Gastrocnemius medialis (tissue), 4 donors: ENCODE results near the gene ILDR1. TPM values are rescaled to one million over a fixed set of nuclear protein-coding genes. Genes with fewer than 3 reads are reported as not detected.

Source experiments
- ATAC-seq, 2 donors: fragments of 150-250 bp; one replicate each; pipeline ENCODE4 v1.9.1; 2016
- DNase-seq, 2 donors: peaks; one replicate each; pipeline ENCODE4 v3.0.0-alpha.2; 2019
- H3K27ac ChIP-seq, 4 donors: fragments of 200-600 bp; sonication (generic); 1 replicate in 1 of 4; 2 replicates in 3 of 4; pipeline ENCODE4 v1.5.1; 2016 to 2018; ENCODE audit warnings: mild to moderate bottlenecking in 2 of 4, moderate library complexity in 1 of 4
- H3K27me3 ChIP-seq, 3 donors: fragments of 200-600 bp; sonication (generic) in 2 of 3; 1 replicate in 1 of 3; 2 replicates in 2 of 3; pipeline versions ENCODE4 v1.5.1 to v1.6.0; 2016 to 2019; ENCODE audit warnings: mild to moderate bottlenecking in 1 of 3, moderate library complexity in 1 of 3
- H3K36me3 ChIP-seq, 2 donors: fragments of 200-600 bp; sonication (generic) in 1 of 2; one replicate each; pipeline ENCODE4 v1.5.1; 2017 to 2018
- H3K4me1 ChIP-seq, 2 donors: fragments of 200-600 bp; sonication (generic) in 1 of 2; one replicate each; pipeline ENCODE4 v1.5.1; 2016 to 2017; ENCODE audit warnings: mild to moderate bottlenecking in 2 of 2
- H3K4me3 ChIP-seq, 4 donors: fragments of 200-600 bp; sonication (generic) in 3 of 4; 1 replicate in 1 of 4; 2 replicates in 3 of 4; pipeline ENCODE4 v1.5.1; 2016 to 2019; ENCODE audit warnings: mild to moderate bottlenecking in 2 of 4
- H3K9me3 ChIP-seq, 3 donors: fragments of 200-600 bp; sonication (generic) in 2 of 3; 1 replicate in 1 of 3; 2 replicates in 2 of 3; pipeline ENCODE4 v1.5.1; 2016 to 2019
- CTCF ChIP-seq, 5 experiments: fragments of 450-650 bp in 3 of 5; fragments of 200-600 bp in 2 of 5; sonication (generic) in 2 of 5; IDR thresholded peaks in 4 of 5; conservative IDR thresholded peaks in 1 of 5; 1 replicate in 4 of 5; 2 replicates in 1 of 5; pipeline ENCODE4 v1.5.1; 2016 to 2019; ENCODE audit warnings: antibody characterized with exemption in 5 of 5, mild to moderate bottlenecking in 3 of 5, moderate library complexity in 3 of 5
- POLR2A ChIP-seq, 2 donors: fragments of 450-650 bp; IDR thresholded peaks; one replicate each; pipeline ENCODE4 v1.6.1; 2017; ENCODE audit warnings: antibody characterized with exemption in 2 of 2, mild to moderate bottlenecking in 2 of 2, moderate library complexity in 2 of 2
- in situ Hi-C, 4 donors: fragments of 200-750 bp; cut with MboI; loops; one replicate each; pipeline versions ENCODE4 v1.15.0 to v1.8.0; 2017; ENCODE audit warnings: low sequenced_read_pairs in 4 of 4
- intact Hi-C: fragments of 100-400 bp; cut with DNase I; formaldehyde crosslinking; loops from one replicate; pipeline ENCODE4 v1.15.1; 2023; ENCODE audit warnings: low total_unique reads
- total RNA-seq, 4 donors: library from RNA; depleted of rRNA; stranded (reverse); fragments of >200 nt; gene quantifications; one replicate each; pipeline versions ENCODE4 v1.1.0 to v1.2.3, GENCODE V29; 2016

Gene ILDR1
- total RNA-seq, 4 donors from 2014 or later = not detected

DNA sequence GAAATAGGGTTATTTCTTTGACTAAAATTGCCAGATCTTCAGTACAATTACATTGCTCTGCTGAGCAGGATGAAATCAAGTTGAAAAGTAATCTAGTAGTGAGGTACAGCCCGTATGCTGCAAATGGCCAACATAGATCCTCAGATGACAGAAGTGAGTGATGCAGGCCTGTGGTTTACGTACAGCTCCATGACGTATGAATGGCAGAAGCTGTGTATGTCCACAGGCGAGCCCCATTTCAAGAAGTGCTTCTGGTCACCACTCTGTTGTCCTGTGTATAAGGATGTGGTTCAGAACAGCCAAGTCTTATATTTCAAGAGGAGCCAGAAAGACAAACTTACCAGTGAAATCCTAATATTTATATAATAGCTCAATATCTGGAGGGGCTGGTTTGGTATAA, 42.3 kb upstream of the ILDR1 start:
- ATAC-seq = no peak
- H3K4me1 ChIP-seq = no peaks in the 10 kb centered on the region
- no peaks in the 10 kb centered on the region for H3K36me3 ChIP-seq
- no peak for DNase-seq
- H3K9me3 ChIP-seq = no peaks in the 10 kb centered on the region
- in situ Hi-C loops = no loop called here
- H3K27me3 ChIP-seq = no peaks in the 10 kb centered on the region
- TF ChIP-seq POLR2A (IDR thresholded peaks at IDR 0.05) = no peak
- no peak for TF ChIP-seq CTCF (IDR thresholded peaks at IDR 0.05 in 4 of 5, conservative IDR thresholded peaks at IDR 0.05 in 1 of 5)
- H3K27ac ChIP-seq = no peak overlapping the region
- intact Hi-C loops = no loop called here
- H3K4me3 ChIP-seq = no peak overlapping the region

- intact Hi-C loops = no loop called here
Measured at GRCh38 chr3:122063908-122064307, 41.9 kb upstream of the ILDR1 start.

DNA sequence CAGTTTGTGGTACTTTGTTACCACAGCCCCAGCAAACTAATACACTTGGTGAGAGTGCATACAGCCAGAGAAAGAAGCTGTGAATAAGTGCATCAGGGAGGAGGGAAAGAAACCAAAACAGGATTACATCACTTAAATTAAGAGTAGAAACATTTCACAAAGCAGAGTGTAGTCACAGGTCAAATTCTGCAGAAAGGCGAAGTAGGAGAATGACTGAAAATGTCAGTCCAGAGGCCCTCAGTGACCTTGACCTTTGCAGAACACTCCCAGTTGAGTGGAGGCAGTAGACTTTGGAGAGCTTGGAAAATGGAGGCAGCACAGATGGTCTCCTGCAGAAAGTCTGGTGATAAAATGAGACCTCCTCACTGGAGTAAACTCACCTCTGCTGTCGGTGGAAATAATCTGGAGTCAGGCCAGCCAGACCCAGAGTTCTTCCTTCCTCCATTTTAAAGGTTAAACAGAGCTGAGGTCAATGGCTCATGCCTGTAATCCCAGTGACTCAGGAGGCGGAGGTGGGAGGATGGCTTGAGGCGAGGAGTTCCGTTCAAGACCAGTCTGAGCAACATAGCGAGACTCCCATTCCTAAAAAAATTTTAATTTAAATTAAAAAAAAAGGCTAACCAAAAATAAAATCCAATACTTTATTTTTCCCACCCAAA, 38.1 kb upstream of the ILDR1 start:
- no peak for ATAC-seq
- H3K27me3 ChIP-seq = no peaks in the 10 kb centered on the region
- DNase-seq = no peak
- no peaks in the 10 kb centered on the region for H3K9me3 ChIP-seq
- H3K36me3 ChIP-seq = no peaks in the 10 kb centered on the region
- no peak for TF ChIP-seq POLR2A (IDR thresholded peaks at IDR 0.05)
- no peak for TF ChIP-seq CTCF (IDR thresholded peaks at IDR 0.05 in 4 of 5, conservative IDR thresholded peaks at IDR 0.05 in 1 of 5)
- no peak overlapping the region for H3K27ac ChIP-seq
- in situ Hi-C loops (no loop called here), intact Hi-C loops (no loop called here)
- no peak overlapping the region for H3K4me3 ChIP-seq
- no peaks in the 10 kb centered on the region for H3K4me1 ChIP-seq

More at GRCh38 chr3:122063908-122064307, 41.9 kb upstream of the ILDR1 start:
- DNase-seq = no peak
- no peaks in the 10 kb centered on the region for H3K27me3 ChIP-seq
- H3K27ac ChIP-seq = no peak overlapping the region
- no peak for TF ChIP-seq POLR2A (IDR thresholded peaks at IDR 0.05)
- TF ChIP-seq CTCF (IDR thresholded peaks at IDR 0.05 in 4 of 5, conservative IDR thresholded peaks at IDR 0.05 in 1 of 5) = no peak
- H3K36me3 ChIP-seq = no peaks in the 10 kb centered on the region
- H3K4me1 ChIP-seq = no peaks in the 10 kb centered on the region
- ATAC-seq = no peak
- no peaks in the 10 kb centered on the region for H3K9me3 ChIP-seq
- no peak overlapping the region for H3K4me3 ChIP-seq
- in situ Hi-C loops = no loop called here

GRCh38 chr3:122058294-122058693, 36.2 kb upstream of the ILDR1 start:
- TF ChIP-seq CTCF (IDR thresholded peaks at IDR 0.05 in 4 of 5, conservative IDR thresholded peaks at IDR 0.05 in 1 of 5) (no peak), POLR2A (IDR thresholded peaks at IDR 0.05) (no peak)
- intact Hi-C loops (no loop called here), in situ Hi-C loops (no loop called here)
- no peaks in the 10 kb centered on the region for H3K27me3 ChIP-seq
- H3K9me3 ChIP-seq = no peaks in the 10 kb centered on the region
- H3K36me3 ChIP-seq = no peaks in the 10 kb centered on the region
- no peaks in the 10 kb centered on the region for H3K4me1 ChIP-seq
- ATAC-seq (no peak), DNase-seq (no peak)
- H3K27ac ChIP-seq = no peak overlapping the region
- no peak overlapping the region for H3K4me3 ChIP-seq

DNA sequence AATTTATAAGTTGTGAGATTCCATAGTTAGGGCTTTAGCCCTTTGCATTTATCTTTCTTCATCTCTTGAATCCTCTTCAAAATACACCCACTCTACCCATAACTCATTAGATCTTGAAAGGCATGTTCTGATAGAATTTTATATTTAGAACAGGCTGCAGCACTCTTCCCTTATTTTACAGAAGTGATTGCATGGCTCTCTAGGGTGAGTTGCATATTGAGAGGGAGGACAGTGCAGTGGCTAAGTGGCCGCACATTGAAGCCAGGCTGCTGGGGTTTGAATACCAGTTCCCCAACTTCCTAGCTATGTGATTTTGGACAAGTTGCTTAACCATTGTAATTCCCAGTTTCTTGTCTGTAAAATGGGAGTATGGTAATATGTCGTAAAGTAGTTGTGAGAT, 35.6 kb upstream of the ILDR1 start:
- TF ChIP-seq CTCF (IDR thresholded peaks at IDR 0.05 in 4 of 5, conservative IDR thresholded peaks at IDR 0.05 in 1 of 5) (no peak), POLR2A (IDR thresholded peaks at IDR 0.05) (no peak)
- Histone ChIP-seq H3K27ac (no peak overlapping the region), H3K27me3 (no peaks in the 10 kb centered on the region), H3K9me3 (no peaks in the 10 kb centered on the region), H3K4me3 (no peak overlapping the region), H3K36me3 (no peaks in the 10 kb centered on the region), H3K4me1 (no peaks in the 10 kb centered on the region)
- no peak for ATAC-seq
- intact Hi-C loops (no loop called here), in situ Hi-C loops (no loop called here)
- DNase-seq = no peak
